CD4-positive, alpha-beta T cell treated with Interleukin-1 beta for 1 hour (primary cell): ENCODE measurements around the gene PDE8A.
"Not testable (repeated sequence)": the region's sequence is repeated elsewhere in the genome, so short reads cannot be mapped to it uniquely, and the experiment has no call there.

Experiments used
- DNase-seq, 2 donors: peaks; one replicate each; pipeline ENCODE4 v3.0.0-alpha.2; 2020 to 2022

Gene PDE8A

GRCh38 chr15:85142312-85142711, 160.7 kb downstream of the PDE8A start:
- no peak for DNase-seq

GRCh38 chr15:85149465-85150129, 167.9 kb downstream of the PDE8A start:
- no peak for DNase-seq

GRCh38 chr15:85150130-85150480, 168.4 kb downstream of the PDE8A start:
- DNase-seq, result no peak

- DNase-seq, result no peak
Measured at GRCh38 chr15:85151145-85151544, 169.5 kb downstream of the PDE8A start.

- DNase-seq, result no peak
Measured at GRCh38 chr15:85151861-85152260, 170.2 kb downstream of the PDE8A start.

- DNase-seq, result no peak
Measured at GRCh38 chr15:85154061-85154460, 172.4 kb downstream of the PDE8A start.

- no peak for DNase-seq
Measured at GRCh38 chr15:85155360-85155759, 173.7 kb downstream of the PDE8A start.

- DNase-seq, result no peak
Measured at GRCh38 chr15:85155857-85156256, 174.2 kb downstream of the PDE8A start.

- DNase-seq, result no peak
Measured at GRCh38 chr15:85157344-85157743, 175.7 kb downstream of the PDE8A start.

GRCh38 chr15:85162237-85162636, 180.6 kb downstream of the PDE8A start:
- DNase-seq, result no peak

- DNase-seq, result no peak
Measured at GRCh38 chr15:85164841-85165466, 183.3 kb downstream of the PDE8A start.

GRCh38 chr15:85167568-85167967, 185.9 kb downstream of the PDE8A start:
- DNase-seq, result no peak

- peak; percentile 19 to 41 for DNase-seq
Measured at GRCh38 chr15:85168642-85169173, 187.1 kb downstream of the PDE8A start.

GRCh38 chr15:85171736-85172135, 190.1 kb downstream of the PDE8A start:
- DNase-seq, result no peak

GRCh38 chr15:85172846-85173490, 191.3 kb downstream of the PDE8A start:
- DNase-seq, result no peak

- DNase-seq, result not testable (repeated sequence)
Measured at GRCh38 chr15:85173630-85174029, 192.0 kb downstream of the PDE8A start.

GRCh38 chr15:85174521-85174920, 192.9 kb downstream of the PDE8A start:
- no peak for DNase-seq

GRCh38 chr15:85177042-85177515, 195.4 kb downstream of the PDE8A start:
- DNase-seq, result not testable (repeated sequence)

GRCh38 chr15:85178308-85178707, 196.7 kb downstream of the PDE8A start:
- DNase-seq, result no peak

- DNase-seq, result no peak
Measured at GRCh38 chr15:85179700-85180099, 198.0 kb downstream of the PDE8A start.

GRCh38 chr15:85185350-85185749, 203.7 kb downstream of the PDE8A start:
- DNase-seq, result not testable (repeated sequence)

- DNase-seq, result not testable (repeated sequence)
Measured at GRCh38 chr15:85188171-85188577, 206.5 kb downstream of the PDE8A start.
